ENCODE data around the gene KDM1B.
"Not testable (repeated sequence)": the region's sequence is repeated elsewhere in the genome, so short reads cannot be mapped to it uniquely, and the experiment has no call there.

KDM1B gene

DNA sequence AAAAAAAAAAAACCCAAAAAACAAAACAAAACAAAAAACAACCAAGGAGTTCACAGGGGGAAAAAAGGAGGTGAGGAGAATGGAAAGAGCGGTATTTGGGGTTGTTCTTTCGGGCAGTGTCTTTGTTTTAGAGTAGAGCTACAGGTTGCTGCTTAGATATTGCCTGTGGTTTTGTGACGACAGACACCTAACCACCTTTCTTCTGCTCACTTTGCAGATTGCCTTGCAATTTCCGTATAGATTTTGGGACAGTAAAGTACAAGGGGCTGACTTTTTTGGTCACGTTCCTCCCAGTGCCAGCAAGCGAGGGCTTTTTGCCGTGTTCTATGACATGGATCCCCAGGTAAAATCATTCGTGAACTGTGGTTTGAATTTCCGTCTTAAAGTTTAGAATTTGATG lies 58.2 kb downstream of the KDM1B start:
- no peak overlapping the region for H3K4me3 ChIP-seq (ENCODE audit: low read length)

DNA sequence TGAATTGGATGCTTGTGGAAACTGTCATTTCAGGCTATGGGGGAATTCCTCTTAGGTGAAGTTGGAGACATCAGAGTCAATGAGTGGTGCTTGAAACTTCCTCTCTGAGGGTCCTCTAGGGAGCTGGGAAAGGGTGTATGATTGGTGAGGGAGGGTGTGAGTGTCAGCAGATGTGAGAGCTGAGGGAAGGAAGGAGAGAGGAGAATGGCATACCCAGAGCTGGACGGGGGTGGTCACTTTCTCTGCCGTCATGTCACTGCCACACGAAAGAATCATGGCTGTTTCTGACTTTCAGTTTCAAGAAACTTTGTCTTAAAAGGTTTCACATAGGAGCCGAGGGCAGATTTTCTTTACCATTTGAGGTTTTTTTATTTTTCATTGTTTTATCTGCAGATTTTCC lies 58.8 kb downstream of the KDM1B start:
- TF ChIP-seq, protein P1, sequence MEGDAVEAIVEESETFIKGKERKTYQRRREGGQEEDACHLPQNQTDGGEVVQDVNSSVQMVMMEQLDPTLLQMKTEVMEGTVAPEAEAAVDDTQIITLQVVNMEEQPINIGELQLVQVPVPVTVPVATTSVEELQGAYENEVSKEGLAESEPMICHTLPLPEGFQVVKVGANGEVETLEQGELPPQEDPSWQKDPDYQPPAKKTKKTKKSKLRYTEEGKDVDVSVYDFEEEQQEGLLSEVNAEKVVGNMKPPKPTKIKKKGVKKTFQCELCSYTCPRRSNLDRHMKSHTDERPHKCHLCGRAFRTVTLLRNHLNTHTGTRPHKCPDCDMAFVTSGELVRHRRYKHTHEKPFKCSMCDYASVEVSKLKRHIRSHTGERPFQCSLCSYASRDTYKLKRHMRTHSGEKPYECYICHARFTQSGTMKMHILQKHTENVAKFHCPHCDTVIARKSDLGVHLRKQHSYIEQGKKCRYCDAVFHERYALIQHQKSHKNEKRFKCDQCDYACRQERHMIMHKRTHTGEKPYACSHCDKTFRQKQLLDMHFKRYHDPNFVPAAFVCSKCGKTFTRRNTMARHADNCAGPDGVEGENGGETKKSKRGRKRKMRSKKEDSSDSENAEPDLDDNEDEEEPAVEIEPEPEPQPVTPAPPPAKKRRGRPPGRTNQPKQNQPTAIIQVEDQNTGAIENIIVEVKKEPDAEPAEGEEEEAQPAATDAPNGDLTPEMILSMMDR (conservative IDR thresholded peaks at IDR 0.05; ENCODE audit: low read depth, low read length): no peak
- no peak overlapping the region for H3K4me3 ChIP-seq (ENCODE audit: low read length)
- DNase-seq (ENCODE audit: low read depth): no peak

More for the DNA sequence above, 58.2 kb downstream of the KDM1B start:
- DNase-seq (ENCODE audit: low read depth): no peak
- TF ChIP-seq, protein P1 (conservative IDR thresholded peaks at IDR 0.05; ENCODE audit: low read depth, low read length): no peak

DNA sequence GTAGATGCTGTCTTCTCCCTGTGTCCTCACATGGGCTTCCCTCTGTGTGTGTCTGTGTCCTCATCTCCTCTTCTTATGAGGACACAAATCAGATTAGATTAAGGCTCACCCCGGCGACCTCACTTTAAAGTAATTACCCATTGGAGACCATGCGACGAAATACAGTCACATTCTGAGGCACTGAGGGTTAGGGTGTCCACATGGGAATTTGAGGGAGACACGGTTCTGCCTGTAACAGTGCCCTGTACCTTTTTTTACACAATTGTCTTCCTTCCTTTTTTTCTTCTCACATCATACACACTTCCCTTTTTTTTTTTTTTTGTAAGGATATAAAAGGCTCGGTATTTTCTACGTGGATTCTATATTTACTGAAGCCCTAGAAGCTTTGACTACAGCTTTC lies 60.2 kb downstream of the KDM1B start:
- no peak overlapping the region for H3K4me3 ChIP-seq (ENCODE audit: low read length)
- DNase-seq (ENCODE audit: low read depth): no peak
- TF ChIP-seq, protein P1 (conservative IDR thresholded peaks at IDR 0.05; ENCODE audit: low read depth, low read length): no peak

DNA sequence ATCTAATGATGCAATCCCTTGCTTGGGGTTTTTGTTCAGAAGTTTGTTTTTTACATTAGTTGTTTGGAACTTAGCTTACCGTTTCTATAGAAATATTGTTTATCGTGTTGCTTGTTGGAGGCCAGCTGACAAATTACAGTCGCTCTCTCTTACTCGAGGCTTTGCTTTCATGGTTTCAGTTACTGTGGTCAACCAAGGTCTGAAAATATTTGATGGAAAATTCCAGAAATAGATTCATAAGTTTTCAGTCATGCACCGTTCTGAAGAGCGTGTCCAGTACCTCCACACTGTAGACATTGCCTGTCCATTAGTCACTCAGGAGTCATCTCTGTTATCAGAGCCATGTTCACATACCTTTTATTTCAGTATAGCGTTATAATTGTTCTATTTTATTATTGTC lies 61.2 kb downstream of the KDM1B start:
- DNase-seq (ENCODE audit: low read depth): no peak
- no peak overlapping the region for H3K4me3 ChIP-seq (ENCODE audit: low read length)
- TF ChIP-seq, protein P1 (conservative IDR thresholded peaks at IDR 0.05; ENCODE audit: low read depth, low read length): no peak

DNA sequence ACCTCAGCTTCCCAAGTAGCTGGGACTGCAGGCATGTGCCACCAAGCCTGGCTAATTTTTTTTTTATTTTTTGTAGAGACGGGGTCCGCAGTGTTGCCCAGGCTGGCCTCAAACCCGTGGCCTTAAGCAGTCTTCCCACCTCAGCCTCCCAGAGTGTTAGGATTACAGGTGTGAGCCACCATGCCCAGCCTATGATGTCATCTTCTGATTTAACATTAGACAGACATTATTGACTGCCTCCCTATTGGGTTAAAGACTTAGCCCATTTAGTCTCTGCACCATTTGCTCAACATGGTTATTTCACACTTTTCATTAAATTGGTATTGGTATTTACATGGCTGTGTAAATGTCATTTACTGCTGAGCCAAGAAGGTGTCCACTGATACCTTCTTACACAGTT lies 63.0 kb downstream of the KDM1B start:
- no peak for DNase-seq (ENCODE audit: low read depth)
- no peak overlapping the region for H3K4me3 ChIP-seq (ENCODE audit: low read length)
- TF ChIP-seq, protein P1 (conservative IDR thresholded peaks at IDR 0.05; ENCODE audit: low read depth, low read length): no peak

DNA sequence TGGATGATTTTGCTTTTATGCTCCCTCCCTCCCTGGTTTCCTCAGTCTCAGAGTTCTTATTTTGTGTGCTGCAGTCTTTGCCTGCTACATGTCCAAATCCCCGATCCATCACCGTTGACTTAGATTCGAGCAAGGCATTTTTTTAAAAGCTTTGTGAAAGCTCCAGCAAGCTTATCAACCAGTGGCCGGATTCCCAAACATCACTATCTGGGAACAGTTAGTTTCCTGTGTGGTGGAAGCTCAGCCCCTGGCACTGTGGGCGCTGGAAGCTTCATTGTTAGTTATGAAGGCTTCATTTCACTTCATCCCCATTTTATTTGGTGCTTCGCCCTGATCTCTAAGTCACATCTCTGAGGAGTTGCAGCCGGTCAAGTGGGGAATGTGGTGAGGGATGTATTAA lies 64.4 kb downstream of the KDM1B start:
- no peak overlapping the region for H3K4me3 ChIP-seq (ENCODE audit: low read length)
- TF ChIP-seq, protein P1 (conservative IDR thresholded peaks at IDR 0.05; ENCODE audit: low read depth, low read length): no peak
- no peak for DNase-seq (ENCODE audit: low read depth)

DNA sequence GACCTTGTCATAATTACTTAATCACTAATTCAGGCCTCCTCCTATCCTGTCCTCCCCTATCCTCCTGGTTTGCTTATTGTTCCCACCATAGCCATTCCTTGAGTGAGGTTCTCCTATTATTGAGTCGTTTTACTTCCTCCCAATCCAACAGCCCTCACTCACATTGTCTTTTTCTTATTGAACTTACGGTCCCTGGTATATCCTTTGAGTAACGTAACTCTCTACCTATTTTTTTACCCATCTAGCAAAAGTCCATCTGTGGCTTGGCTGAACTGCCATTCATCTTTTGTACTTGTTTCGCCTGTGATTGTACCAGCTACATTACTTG lies 66.0 kb downstream of the KDM1B start:
- no peak for DNase-seq (ENCODE audit: low read depth)
- TF ChIP-seq, protein P1 (conservative IDR thresholded peaks at IDR 0.05; ENCODE audit: low read depth, low read length): no peak
- H3K4me3 ChIP-seq (ENCODE audit: low read length): no peak overlapping the region

DNA sequence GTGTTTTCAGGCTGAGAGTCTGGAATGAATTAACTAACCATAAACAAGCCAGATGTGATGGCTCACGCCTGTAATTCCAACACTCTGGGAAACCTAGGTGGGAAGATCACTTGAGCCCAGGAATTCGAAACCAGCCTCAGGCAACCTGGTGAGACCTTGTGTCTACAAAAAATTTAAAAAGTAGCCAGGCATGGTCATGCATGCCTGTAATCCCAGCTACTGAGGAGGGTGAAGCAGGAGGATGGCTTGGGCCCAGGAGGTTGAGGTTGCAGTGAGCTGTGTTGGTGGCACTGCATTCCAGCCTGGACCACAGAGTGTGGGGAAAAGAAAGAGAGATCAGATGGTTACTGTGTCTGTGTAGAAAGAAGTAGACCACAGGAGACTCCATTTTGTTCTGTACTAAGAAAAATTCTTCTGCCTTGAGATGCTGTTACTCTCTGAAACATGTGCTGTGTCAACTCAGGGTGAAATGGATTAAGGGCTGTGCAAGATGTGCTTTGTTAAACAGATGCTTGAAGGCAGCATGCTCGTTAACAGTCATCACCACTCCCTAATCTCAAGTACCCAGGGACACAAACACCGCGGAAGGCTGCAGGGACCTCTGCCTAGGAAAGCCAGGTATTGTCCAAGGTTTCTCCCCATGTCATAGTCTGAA lies 71.4 kb downstream of the KDM1B start:
- DNase-seq (ENCODE audit: low read depth); H3K4me3 ChIP-seq (ENCODE audit: low read length): not testable (repeated sequence)

DNA sequence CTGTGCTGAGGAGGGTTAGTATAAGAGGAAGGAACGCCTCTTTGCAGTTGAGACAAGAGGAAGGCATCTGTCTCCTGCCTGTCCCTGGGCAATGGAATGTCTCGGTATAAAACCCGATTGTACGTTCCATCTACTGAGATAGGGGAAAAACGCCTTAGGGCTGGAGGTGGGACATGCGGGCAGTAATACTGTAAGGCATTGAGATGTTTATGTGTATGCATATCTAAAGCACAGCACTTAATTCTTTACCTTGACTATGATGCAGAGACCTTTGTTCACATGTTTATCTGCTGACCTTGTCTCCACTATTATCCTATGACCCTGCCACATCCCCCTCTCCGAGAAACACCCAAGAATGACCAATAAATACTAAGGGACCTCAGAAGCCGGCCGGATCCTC lies 71.9 kb downstream of the KDM1B start:
- H3K4me3 ChIP-seq (ENCODE audit: low read length); DNase-seq (ENCODE audit: low read depth): not testable (repeated sequence)

DNA sequence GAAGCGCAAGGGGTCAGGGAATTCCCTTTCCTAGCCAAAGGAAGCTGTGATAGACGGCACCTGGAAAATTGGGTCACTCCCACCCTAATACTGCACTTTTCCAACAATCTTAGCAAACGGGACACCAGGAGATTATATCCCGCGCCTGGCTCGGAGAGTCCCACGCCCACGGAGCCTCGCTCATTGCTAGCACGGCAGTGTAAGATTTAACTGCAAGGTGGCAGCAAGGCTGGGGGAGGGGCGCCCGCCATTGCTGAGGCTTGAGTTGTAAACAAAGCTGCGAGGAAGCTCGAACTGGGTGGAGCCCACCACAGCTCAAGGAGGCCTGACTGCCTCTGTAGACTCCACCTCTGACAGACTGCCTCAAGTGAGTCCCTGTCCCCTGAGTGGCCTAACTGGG lies 73.4 kb downstream of the KDM1B start:
- not testable (repeated sequence) for DNase-seq (ENCODE audit: low read depth); H3K4me3 ChIP-seq (ENCODE audit: low read length)

DNA sequence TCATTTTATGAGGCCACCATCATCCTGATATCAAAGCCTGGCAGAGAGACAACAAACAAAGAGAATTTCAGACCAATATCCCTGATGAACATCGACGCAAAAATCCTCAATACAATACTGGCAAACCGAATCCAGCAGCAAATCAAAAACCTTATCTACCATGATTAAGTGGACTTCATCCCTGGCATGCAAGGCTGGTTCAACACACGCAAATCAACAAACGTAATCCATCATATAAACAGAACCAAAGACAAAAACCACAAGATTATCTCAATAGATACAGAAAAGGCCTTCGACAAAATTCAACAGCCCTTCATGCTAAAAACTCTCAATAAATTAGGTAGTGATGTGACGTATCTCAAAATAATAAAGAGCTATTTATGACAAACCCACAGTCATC lies 76.6 kb downstream of the KDM1B start:
- DNase-seq (ENCODE audit: low read depth); H3K4me3 ChIP-seq (ENCODE audit: low read length): not testable (repeated sequence)
